22Rv1 (cell line): ENCODE measurements around the gene BDNF.
A peak's percentile ranks its signal among the peaks of the same experiment; 100 is the strongest.

ENCODE experiments used
- CTCF ChIP-seq: fragments of 450-650 bp; IDR thresholded peaks from 2 replicates; pipeline ENCODE4 v1.5.1; 2017; ENCODE audit warnings: mild to moderate bottlenecking
- ZFX ChIP-seq: fragments of 450-650 bp; IDR thresholded peaks from 2 replicates; pipeline ENCODE4 v1.6.1; 2017; ENCODE audit warnings: antibody characterized with exemption, borderline replicate concordance

DNA sequence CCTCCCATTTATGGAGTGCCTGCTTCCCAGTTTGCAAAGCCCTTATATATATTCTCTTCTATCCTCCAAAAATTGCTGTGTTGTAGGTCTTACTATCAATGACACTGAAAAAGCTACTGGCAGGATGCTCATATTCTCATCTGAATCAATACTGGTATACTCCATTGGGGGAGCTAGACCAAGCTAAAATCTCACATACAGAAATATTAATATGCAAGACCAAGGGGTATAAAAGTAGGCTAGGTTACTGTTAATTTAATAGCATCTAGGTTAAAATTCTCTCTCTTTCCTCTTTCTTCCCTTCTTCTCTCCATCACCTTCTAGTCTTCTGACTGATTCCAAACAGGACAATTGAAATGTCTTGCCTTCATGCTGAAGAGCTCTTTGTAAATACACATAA, 17.1 kb upstream of the BDNF start:
- TF ChIP-seq CTCF = peak; percentile 61
- no peak for TF ChIP-seq ZFX
